Upper lobe of left lung (tissue), 6 donors: Measurements from ENCODE around the gene CRYBB1. TPM values are rescaled to one million over a fixed set of nuclear protein-coding genes. Genes with fewer than 3 reads are reported as not detected.

ENCODE experiments used
- ATAC-seq, 2 donors: fragments of 200-7000 bp; cut with Tn5 transposase; one replicate each; pipeline ENCODE4 v1.9.1; 2022; ENCODE audit warnings: mild to moderate bottlenecking in 2 of 2, moderate library complexity in 2 of 2; ENCODE audit not compliant: low FRiP score in 2 of 2
- DNase-seq, 2 donors: peaks; one replicate each; pipeline ENCODE4 v3.0.0-alpha.2; 2019 to 2020
- H3K27ac ChIP-seq, 4 donors: fragments of 200-600 bp; sonication (generic); one replicate each; pipeline ENCODE4 v1.5.1; 2016 to 2019
- H3K27me3 ChIP-seq, 4 donors: fragments of 200-600 bp; sonication (generic); one replicate each; pipeline ENCODE4 v1.5.1; 2017 to 2019
- H3K36me3 ChIP-seq, 4 donors: fragments of 200-600 bp; sonication (generic); one replicate each; pipeline ENCODE4 v1.5.1; 2016 to 2019
- H3K4me1 ChIP-seq, 4 donors: fragments of 200-600 bp; sonication (generic); one replicate each; pipeline ENCODE4 v1.5.1; 2018 to 2019
- H3K4me3 ChIP-seq, 4 donors: fragments of 200-600 bp; sonication (generic); one replicate each; pipeline ENCODE4 v1.5.1; 2017 to 2019; ENCODE audit warnings: mild to moderate bottlenecking in 2 of 4, moderate library complexity in 1 of 4
- H3K9me3 ChIP-seq, 4 donors: fragments of 200-600 bp; sonication (generic); one replicate each; pipeline ENCODE4 v1.5.1; 2018 to 2019
- CTCF ChIP-seq, 6 experiments: fragments of 450-650 bp in 4 of 6; fragments of 200-600 bp in 2 of 6; sonication (generic) in 2 of 6; IDR thresholded peaks; one replicate each; pipeline ENCODE4 v1.5.1; 2016 to 2019; ENCODE audit warnings: antibody characterized with exemption in 6 of 6
- EP300 ChIP-seq, 4 donors: sonication (generic); formaldehyde crosslinking; IDR thresholded peaks; one replicate each; pipeline ENCODE4 v1.5.1; 2017; ENCODE audit warnings: antibody characterized with exemption in 4 of 4, control low read depth in 2 of 4
- POLR2A ChIP-seq, 4 donors: fragments of 450-650 bp; IDR thresholded peaks; one replicate each; pipeline ENCODE4 v1.5.1; 2016 to 2017; ENCODE audit warnings: antibody characterized with exemption in 4 of 4, mild to moderate bottlenecking in 2 of 4
- POLR2AphosphoS5 ChIP-seq, 2 donors: sonication (generic); formaldehyde crosslinking; IDR thresholded peaks; one replicate each; pipeline ENCODE4 v1.5.1; 2017; ENCODE audit warnings: antibody characterized with exemption in 2 of 2
- WGBS, 2 donors: methylation state at CpG; one replicate each; pipeline ENCODE4 v1.1.5; 2017 to 2018; 5-methylcytosine and 5-hydroxymethylcytosine counted together
- total RNA-seq, 6 donors: library from RNA; depleted of rRNA in 4 of 6; stranded (reverse); fragments of >200 nt in 4 of 6; gene quantifications; one replicate each; pipeline versions ENCODE4 v1.1.0 to v1.2.1, GENCODE V29; 2016 to 2021
- donor health status: DM: no; HTN: no; CAD: no; lungs with moderate emphysema.
- donor health status: DM: no; HTN: yes; CAD: no; lungs with severe emphysema.

The CRYBB1 gene
- total RNA-seq, 6 donors from 2014 or later, result 0.26 to 0.81 TPM; not detected in 4

GRCh38 chr22:26662160-26662559 lies 44.3 kb upstream of the CRYBB1 start:
- no peak for TF ChIP-seq POLR2A (IDR thresholded peaks at IDR 0.05)
- no peak for TF ChIP-seq EP300 (IDR thresholded peaks at IDR 0.05)
- no peak for TF ChIP-seq CTCF (IDR thresholded peaks at IDR 0.05)
- no peak for TF ChIP-seq POLR2AphosphoS5 (IDR thresholded peaks at IDR 0.05)
- WGBS, 2 donors, result 91 to 95% methylated on average over 2 of the region's 2 CpGs
- no peaks in the 10 kb centered on the region for H3K36me3 ChIP-seq

GRCh38 chr22:26660961-26661578 lies 43.2 kb upstream of the CRYBB1 start:
- peaks cover 3 to 17% (median 9%) of the 10 kb centered on the region in 4 donors for H3K27me3 ChIP-seq
- no peak overlapping the region for H3K27ac ChIP-seq
- WGBS, 2 donors, result 78 to 83% methylated on average over 6 to 7 of the region's 7 CpGs
- TF ChIP-seq POLR2AphosphoS5 (IDR thresholded peaks at IDR 0.05), result no peak
- TF ChIP-seq EP300 (IDR thresholded peaks at IDR 0.05), result no peak
- TF ChIP-seq CTCF (IDR thresholded peaks at IDR 0.05), result no peak
- TF ChIP-seq POLR2A (IDR thresholded peaks at IDR 0.05), result no peak
- DNase-seq (no peak), ATAC-seq (no peak)
- H3K9me3 ChIP-seq, result no peaks in the 10 kb centered on the region
- no peak overlapping the region for H3K4me3 ChIP-seq
- no peaks in the 10 kb centered on the region for H3K36me3 ChIP-seq
- H3K4me1 ChIP-seq, result peaks cover 26 to 29% (median 27%) of the 10 kb centered on the region in 4 donors

More at GRCh38 chr22:26662160-26662559, 44.3 kb upstream of the CRYBB1 start:
- ATAC-seq, result no peak
- Histone ChIP-seq H3K4me1 (peaks cover 20 to 23% (median 22%) of the 10 kb centered on the region in 4 donors), H3K27ac (no peak overlapping the region), H3K27me3 (peaks cover 3 to 14% (median 7%) of the 10 kb centered on the region in 4 donors), H3K4me3 (no peak overlapping the region), H3K9me3 (no peaks in the 10 kb centered on the region)
- DNase-seq, result no peak

GRCh38 chr22:26660356-26660755 lies 42.5 kb upstream of the CRYBB1 start:
- no peak for TF ChIP-seq EP300 (IDR thresholded peaks at IDR 0.05)
- no peak for TF ChIP-seq CTCF (IDR thresholded peaks at IDR 0.05)
- no peak for TF ChIP-seq POLR2AphosphoS5 (IDR thresholded peaks at IDR 0.05)
- no peak for TF ChIP-seq POLR2A (IDR thresholded peaks at IDR 0.05)
- Histone ChIP-seq H3K9me3 (no peaks in the 10 kb centered on the region), H3K4me1 (peaks cover 26 to 29% (median 26%) of the 10 kb centered on the region in 4 donors), H3K27ac (no peak overlapping the region), H3K36me3 (no peaks in the 10 kb centered on the region), H3K4me3 (no peak overlapping the region), H3K27me3 (peaks cover 3 to 17% (median 9%) of the 10 kb centered on the region in 4 donors)
- WGBS, 2 donors, result 77 to 80% methylated on average over 5 to 6 of the region's 6 CpGs
- DNase-seq, result no peak
- no peak for ATAC-seq

- no peaks in the 10 kb centered on the region for H3K36me3 ChIP-seq
- 4 to 6% methylated on average over 23 to 27 of the region's 27 CpGs for WGBS, 2 donors
- TF ChIP-seq POLR2A (IDR thresholded peaks at IDR 0.05) (no peak), POLR2AphosphoS5 (IDR thresholded peaks at IDR 0.05) (peak; percentile 20 to 58), CTCF (IDR thresholded peaks at IDR 0.05) (no peak), EP300 (IDR thresholded peaks at IDR 0.05) (peak in 1 of 4 donors; percentile 33)
- no peaks in the 10 kb centered on the region for H3K9me3 ChIP-seq
- H3K4me1 ChIP-seq, result peaks cover 24 to 29% (median 26%) of the 10 kb centered on the region in 4 donors
- DNase-seq (peak; percentile 69 to 71), ATAC-seq (peak; percentile 31 to 69)
- peak overlapping the region; percentile 13 to 45 (median 29) for H3K4me3 ChIP-seq
- peaks cover 3 to 17% (median 9%) of the 10 kb centered on the region in 4 donors for H3K27me3 ChIP-seq
- H3K27ac ChIP-seq, result no peak overlapping the region
Measured at GRCh38 chr22:26658671-26659478, 41.0 kb upstream of the CRYBB1 start.
